SW480 (cell line): ENCODE data around the gene TRIM48.
"Not testable (repeated sequence)": the region's sequence is repeated elsewhere in the genome, so short reads cannot be mapped to it uniquely, and the experiment has no call there.

ENCODE experiments used
- DNase-seq: peaks from one replicate; pipeline ENCODE4 v3.0.0-alpha.2; 2016; ENCODE audit warnings: low spot score

TRIM48 gene

DNA sequence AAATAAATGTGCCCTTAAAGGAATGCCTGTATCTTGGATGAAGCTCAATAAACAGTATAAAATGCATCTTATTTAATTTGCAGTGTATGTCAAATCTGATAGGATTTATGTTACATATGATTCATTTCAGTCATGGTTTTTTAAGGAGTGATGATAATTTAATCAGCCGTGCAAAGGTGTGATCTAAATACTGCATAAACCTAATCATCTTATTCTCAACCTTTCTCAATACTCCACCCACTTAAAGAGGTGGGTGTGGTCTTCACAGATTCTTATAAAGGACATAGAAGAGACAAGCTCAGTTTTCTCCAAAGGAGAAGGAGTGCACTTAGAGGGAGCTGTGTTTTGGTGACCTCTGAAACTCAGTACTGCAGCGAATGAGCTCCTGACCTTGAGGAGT is at the start of gene TRIM48:
Gene TRIM48 (plus strand): TSS at position 301 of the 400 bp plus-strand sequence. CDS start 113 bp downstream, outside the sequence.
- not testable (repeated sequence) for DNase-seq

- not testable (repeated sequence) for DNase-seq
Measured at GRCh38 chr11:55238316-55238715, 23.6 kb upstream of the TRIM48 start.

- DNase-seq: no peak
Measured at GRCh38 chr11:55263081-55263480, 1.1 kb downstream of the TRIM48 start.
